ENCODE data around the gene LATS2.
"Not testable (repeated sequence)": the region's sequence is repeated elsewhere in the genome, so short reads cannot be mapped to it uniquely, and the experiment has no call there.

LATS2 gene

DNA sequence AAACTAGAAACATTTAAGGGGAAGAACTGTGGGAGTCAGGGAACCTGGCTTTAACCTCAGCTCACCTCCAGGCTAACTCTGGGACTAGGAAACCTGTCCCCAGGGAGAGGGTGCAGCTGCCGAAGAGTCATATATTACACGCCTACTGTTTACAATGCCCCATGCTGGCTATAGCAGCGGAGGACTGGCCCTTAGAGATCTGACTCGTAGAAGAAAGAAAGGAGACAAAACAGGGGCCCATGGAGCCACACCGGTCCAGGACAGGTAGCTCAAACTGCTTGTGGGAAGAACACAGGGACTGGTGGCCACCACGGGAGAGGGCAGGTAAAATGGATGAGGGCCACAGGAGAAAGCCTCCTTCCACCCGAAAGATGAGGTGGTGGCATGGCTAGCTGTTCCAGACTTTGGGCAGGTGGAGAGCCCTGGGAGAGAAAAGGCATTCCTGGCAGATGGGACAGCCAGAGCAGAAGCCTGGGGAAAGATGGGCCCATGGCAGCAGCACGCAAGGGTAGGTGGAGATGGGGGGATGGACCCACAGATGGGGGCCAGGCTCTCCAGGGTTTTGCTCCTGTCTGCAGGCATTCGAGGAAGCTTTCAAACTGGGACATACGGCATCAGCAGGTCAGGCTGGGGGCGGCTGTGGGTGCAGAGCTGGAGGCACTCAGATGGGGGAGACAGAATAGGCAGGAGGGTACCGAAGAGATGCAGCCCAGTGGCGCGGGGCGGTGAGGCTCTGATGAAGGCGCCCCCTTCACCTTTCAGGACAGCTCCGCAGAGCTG, 69.5 kb downstream of the LATS2 start:
- no peak for DNase-seq (ENCODE audit: low spot score)

DNA sequence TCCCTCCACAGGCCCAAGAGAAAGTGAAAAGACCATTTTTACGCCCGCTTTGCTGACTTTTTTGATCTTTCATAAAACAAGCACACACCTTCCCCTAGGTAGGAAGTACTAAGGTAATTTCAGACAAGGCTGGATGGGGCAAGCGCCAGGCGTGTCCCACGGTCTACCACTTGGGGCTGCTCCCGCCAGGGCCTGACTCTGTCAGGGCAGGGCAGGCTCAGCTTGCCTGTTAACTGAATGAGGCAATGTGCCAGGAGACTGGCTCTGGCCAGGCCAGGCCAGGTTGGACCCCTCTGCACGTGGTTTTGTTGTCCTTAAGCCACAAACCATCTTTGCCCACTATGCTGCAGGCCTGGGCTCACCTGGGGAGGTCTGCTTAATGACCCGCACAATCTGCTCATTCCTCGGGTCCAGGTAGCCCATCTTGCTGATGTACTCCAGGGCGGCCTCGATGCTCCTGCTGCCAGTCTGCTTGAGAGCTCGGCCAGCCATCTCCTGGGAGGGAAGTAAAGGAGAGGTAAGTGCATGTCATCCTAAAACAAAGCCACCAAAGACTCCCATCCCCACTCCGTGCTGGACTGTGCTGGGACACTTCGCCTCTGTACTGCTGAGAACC, 70.4 kb downstream of the LATS2 start:
- DNase-seq (ENCODE audit: low spot score), result no peak

DNA sequence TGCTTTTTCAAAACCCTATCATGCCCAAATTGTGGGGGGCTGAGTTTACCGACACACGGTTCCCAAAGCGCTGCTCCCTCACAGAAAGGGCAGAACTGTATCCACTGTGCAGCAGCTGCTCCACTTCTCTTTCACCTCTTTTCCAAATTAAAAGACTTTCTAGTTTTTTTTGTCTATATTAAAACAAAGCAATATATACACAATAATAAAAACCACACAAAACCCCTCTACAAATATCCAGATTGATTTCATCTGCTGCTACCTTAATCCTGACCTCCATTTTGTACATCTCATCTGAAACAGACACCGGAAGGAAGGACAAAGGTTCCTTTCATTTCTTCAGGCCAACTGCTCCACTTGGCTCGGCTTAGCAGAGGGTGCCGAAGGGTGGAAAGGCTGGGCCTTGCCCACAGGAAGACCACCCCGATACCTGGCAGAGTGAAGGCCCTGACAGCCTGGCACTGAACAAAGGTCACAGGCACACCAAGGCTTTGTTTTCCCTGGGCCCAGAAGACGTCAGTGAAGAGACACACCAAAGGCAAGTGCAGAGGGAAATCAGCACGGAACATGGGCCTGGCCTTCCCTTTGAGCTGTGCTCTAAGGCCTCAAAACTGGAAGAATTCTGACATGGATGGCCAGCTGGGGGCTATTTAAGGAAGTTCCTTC, 71.6 kb downstream of the LATS2 start:
- DNase-seq (ENCODE audit: low spot score), result no peak

DNA sequence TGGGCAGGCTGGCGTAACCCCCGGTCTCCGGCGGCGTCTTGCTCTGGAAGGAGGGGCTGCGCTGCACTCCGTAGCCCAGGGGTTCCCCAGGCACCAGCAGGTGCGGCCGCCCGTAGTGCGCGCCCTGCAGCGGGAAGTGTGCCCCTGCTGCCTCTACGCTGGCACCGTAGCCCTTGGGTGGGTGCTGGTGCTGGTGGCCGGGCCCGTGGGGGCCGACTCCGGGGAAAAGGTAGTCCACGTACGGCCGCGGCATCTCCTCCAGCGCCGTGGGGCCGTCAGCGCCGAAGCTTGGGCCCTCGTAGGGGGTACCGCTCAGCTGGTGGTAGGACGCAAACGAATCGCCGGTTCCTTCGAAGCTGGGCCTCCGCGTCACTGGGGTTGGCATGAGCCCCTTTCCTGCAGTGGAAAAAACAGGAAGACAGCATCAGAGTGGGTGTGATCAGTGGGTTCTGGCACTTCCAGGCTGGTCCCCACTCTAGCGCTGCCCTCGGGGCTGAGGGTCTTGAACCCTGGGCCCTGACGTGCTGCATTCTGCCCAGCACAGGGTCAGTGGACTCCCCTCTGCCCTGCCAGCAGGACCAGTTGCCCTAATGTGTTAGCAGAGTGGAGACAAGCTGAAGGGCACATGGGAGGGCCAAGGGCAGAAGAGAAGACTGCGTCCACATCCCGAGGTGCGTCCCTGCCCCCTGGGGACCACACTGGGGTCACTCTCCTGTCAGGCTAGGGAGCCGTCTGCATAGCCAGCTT, 72.3 kb downstream of the LATS2 start:
- DNase-seq (ENCODE audit: low spot score), result no peak

DNA sequence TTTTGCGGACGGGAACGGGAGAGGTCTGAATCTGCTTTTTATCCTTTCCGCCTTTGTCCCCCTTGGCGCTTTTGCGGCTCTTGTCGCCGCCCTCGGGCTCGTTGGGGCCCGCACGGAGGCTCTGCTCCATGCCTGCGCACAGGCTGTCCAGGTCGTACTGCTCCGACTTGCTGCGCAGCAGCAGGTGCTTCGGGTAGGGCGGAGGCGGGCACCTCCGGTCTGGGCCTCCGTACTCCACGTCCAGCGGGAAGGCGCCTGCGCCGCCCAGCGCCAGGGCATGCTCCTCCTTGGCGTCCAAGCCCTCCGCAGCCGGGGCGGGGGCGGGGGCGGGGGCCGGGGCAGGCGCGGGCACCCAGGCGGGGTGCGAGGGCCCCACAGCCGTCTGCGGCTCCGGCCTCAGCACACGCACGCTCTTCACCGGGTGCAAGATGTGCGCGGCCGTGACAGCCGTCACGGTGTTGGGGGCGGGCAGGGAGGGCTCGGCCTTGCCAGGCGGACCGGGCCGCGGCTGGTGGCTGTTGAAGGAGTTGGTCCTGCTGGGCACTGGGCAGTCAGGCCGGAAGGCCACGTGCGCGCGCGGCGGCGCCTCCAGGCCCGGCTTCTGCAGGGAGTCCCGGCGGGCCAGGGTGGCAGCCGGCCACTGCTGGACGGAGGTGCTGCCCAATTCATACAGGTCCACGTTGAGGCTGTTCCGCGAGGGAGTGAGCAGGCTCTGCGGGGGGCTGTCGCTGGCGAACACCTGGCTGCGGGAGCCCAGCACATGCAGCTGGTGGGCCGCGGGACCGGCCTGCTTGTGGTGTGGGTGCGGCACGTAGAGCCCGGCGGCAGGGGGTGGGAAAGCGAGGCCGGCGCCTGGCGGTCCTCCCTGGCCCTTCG, 73.1 kb downstream of the LATS2 start:
- no peak for DNase-seq (ENCODE audit: low spot score)

DNA sequence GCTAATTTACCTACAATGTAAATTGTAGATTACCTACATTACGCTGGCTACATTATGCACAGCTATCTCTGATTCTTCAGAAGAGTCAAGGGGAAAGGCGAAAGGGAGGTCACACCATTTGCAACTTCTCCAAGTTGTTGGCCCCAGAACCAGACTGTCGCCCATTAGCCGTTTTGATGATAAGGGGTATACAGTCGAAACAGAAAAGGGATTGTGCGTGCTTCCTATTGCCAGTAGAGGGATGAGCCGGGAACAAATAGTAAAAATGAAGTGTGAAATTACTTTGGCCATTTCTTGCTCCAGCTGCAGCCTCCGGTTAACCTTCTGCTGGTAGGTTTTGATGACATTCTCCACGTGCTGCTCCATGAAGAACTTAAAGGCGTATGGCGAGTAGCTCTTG, 73.8 kb downstream of the LATS2 start:
- DNase-seq (ENCODE audit: low spot score), result no peak

DNA sequence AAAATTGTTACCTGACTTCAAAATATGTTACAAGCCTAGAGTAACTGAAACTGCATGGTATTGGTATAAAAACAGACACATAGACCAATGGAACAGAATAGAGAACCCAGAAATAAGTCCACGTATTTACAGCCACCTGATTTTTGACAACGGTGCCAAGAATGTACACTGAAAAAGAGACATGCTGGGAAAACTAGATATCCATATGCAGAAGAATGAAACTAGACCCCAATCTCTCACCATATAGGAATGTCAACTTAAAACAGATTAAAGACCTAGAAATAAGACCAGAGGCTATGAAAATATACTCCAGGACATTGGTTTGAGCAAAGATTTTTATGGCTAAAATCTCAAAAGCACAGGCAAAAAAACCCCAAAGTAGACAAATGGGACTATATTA, 76.5 kb downstream of the LATS2 start:
- DNase-seq (ENCODE audit: low spot score), result no peak

DNA sequence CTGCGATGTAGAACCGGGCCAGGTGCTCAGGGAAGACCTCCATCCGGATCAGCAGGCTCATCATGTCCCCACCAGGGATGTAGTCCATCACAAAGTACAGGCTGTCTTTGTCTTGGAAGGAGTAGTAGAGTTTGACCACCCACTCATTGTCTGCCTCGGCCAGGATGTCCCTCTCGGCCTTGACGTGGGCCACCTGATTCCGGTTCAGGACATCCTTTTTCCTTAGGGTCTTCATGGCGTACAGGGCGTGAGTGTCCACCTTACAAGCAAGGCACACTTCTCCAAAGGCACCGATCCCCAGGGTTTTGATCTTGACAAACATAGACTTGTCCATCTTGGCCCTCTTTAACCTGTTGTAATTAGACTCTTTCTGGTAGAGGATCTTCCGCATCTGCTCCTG, 78.0 kb downstream of the LATS2 start:
- DNase-seq (ENCODE audit: low spot score), result no peak

DNA sequence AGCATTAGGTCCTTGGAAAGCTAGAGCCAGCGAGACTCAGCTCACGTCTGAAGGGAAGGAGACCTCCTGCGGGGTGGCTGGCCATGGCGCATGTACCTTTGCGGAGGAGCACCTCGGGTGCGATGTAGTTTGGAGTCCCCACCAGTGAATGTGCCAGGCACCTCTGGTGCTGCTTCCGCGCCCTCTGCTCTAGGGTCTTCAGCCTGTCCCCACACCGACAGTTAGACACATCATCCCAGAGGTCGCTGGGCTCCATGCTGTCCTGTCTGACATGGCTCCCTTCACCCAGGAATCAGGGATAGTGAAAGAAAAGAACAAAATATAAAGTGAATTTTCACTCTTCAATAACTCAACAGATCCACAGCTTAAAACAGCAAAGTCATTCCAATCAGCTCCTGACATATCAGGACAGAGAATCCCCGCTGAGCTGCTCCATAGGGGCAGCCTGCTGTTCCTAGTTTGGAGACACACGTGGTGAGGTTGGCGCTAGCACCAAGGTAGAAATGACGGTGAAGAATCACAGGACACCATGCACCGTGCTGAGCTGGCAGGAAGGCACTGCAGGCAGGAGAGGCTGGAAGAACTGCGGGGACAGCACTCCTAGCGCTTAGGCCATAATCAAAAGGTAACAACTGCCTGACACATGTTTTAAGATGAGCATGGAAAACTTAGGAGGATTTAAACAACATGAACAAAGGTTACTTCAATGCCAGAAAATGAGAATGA, 79.9 kb downstream of the LATS2 start:
- DNase-seq (ENCODE audit: low spot score), result no peak

DNA sequence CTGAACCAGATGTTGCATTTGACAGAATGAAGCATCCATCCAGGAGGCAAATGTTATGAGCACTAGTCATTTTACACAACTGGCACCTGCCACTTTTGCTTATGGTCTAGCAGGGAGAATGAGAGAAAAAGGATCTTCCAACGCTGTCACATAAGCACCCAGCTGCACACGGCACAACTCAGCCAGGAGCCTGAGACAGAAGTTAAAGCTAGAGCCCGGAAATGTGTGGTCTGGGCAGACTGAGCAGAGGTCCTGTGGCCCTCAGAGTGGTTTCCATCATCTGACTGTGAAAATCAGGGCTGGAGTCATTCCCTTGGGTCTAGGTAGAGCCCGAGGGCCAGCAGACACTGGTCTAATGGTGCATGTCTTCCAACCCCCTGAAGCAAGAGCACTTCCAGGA, 80.5 kb downstream of the LATS2 start:
- DNase-seq (ENCODE audit: low spot score), result no peak

DNA sequence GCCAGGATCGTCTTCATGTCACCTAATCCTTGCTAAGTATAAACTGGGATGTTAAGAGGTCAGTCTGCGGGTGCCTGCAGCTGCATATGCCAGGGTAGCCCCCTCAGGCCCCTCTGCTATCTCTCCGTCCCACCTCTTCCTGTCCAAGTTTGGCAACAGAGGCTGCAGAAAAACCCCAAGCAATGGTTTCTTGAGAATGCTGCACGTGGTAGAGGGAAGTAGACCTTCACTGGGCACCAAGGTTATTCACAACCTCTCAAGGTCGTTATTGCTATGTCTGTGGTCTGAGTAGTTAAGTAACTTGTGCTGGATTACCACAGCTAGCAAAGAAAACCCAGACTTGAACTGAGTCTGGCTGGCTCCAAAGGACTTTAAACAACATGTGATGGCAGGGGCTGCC, 81.0 kb downstream of the LATS2 start:
- DNase-seq (ENCODE audit: low spot score), result no peak

DNA sequence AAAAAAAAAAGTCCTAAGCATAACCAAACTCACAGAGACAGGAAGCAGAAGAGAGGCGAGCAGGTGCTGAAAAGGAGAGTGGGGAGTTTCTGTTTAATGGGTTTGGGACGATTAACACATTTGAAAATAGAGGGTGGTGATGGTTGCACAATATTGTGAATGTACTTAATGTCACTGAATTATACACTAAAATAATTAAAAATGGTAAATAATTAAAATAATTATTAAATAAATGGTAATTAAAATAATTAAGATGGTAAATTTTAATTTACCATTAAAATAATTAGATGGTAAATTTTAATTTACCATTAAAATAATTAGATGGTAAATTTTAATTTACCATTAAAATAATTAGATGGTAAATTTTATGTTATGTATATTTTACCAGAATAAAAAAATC, 84.0 kb downstream of the LATS2 start:
- no peak for DNase-seq (ENCODE audit: low spot score)

DNA sequence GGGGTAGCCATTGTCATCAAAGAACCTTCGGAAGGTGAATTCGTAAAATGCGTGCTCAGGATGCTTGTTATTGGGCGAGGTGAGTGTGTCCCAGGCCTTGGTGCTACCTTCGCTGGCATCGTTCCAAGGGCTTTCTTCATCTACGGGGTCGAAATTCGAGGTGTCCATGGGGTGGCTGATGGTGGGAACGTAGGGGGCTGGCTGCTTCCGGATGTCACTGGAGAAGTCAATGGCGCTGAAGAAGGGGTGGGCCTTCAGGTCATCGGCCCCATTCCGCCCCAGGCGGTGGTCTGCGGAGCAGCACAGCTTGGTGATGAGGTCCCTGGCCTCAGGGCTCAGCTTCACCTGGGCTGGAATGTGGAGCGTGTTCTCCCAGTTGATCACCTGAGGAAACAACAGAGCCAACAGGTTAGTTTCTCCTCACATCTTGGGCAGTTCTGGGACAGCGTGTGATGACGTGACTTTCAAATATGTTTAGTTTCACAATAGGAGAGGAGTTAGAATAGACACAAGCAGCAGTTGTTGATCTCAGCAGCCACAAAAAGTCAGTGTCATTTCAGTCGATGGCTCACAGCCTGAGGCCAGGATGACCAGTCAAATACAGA, 86.3 kb downstream of the LATS2 start:
- no peak for DNase-seq (ENCODE audit: low spot score)

DNA sequence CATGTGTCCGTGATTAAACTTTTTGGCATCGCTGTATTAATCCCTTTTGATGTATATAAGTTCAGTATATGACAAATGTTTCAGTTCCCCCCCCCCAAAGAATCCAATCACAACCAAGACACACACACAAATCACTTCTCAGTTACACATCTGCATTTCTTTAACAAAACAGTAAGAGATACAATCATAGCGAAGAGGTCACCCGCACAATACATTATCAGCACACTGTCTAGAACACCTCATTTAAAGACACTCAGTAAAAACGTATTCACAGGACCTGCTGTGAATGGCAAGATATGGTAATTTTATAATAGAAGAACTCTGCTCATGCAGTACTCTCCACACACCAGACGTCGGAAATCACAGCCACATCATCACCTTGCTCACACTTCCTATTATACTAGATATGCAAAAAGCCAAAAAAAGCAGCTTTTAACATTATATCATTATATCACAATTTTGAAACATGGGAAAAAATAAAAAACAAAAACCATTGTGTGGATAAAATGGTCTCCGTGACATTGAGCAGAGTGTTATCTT, 87.4 kb downstream of the LATS2 start:
- DNase-seq (ENCODE audit: low spot score), result no peak

DNA sequence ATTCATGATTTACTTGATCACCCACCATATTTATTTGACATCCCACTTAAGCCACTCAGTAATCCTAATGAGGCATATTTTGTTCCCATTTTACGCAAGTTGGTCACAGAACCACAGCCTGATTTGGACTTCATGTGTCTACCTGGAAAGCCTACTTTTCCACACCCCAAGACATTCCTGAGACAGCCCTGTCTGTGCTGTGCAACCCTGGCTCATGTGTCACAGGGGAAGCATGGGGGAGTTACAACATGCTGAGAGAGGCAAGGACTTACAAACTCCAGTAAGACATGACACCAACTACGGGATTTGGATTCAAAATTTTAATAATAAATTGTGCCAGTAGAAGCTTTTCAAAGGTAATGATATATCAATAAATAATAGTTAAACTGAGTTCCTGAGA, 88.7 kb downstream of the LATS2 start:
- no peak for DNase-seq (ENCODE audit: low spot score)

DNA sequence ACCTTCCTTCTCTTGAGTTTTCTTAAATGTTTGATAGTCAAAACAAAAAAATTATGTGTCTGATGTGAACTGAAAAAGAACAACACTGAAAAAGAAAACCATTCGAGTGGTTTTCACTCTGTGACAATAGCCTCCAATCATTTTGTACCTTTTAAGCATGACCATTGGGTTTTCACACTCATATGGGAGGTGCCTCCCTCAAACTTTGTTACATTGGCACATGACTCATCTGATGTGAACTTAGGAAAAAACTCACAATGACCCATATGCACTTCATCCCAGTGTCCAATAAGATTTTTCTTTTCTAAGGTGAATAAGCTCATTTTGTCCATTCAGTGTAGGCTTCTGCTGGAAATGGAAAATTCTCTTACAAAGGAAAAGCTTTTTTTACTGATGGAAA, 92.2 kb downstream of the LATS2 start:
- peak; percentile 41 for DNase-seq (ENCODE audit: low spot score)

DNA sequence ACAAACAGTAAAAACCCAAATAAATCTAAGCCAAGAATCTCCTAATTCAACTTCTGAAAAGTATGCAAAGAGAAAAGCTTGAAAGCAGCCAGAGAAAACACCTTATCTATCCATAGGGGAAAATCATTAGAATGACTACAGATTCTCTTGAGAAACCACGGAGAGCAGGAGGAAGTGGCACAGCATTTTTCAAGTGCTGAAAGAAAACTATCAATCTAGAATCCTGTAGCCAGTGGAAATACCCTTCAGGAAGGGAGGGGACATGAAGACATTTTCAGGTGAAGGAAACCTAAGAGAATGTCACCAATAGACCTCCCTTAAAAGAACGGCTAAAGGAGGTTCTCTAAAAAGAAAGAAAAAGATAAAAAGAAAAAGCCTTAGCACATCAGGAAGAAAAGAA, 92.6 kb downstream of the LATS2 start:
- no peak for DNase-seq (ENCODE audit: low spot score)

DNA sequence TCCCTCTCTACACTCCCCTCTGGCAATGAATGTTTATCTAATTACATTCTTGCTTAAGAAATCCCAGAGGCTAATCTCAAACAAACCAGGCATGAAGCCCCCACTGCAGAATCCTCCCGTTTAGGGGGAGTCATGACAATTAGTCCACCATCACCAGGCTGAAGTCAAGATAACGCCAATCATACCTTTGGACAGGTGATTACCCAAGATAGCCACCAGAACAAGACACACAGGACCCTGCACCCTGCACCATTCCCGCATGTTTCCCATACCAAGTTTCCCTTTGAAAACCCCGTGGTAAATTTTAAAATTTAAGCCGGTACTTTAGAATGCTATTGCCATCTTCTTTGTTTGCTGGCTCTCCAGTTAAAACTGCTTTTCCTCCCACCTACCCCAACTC, 94.0 kb downstream of the LATS2 start:
- no peak for DNase-seq (ENCODE audit: low spot score)

DNA sequence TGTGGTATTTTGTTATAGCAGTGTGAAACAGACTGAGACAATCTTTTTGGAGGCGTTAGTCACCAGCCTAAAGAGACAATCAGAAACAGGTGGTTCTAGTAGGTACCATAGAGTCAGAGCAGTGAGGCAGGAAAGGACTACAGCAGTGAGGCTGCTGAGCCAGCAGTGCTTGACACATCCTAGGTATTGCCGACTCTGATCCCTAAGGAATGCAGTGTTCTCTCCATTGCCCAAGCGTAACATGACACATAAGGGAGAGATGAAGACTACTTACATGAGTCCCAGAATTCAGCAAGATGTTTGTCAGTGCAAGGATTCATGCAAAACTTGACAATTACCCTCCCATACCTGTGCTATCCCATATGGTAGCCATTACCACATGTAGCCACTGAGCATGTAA, 96.5 kb downstream of the LATS2 start:
- no peak for DNase-seq (ENCODE audit: low spot score)

DNA sequence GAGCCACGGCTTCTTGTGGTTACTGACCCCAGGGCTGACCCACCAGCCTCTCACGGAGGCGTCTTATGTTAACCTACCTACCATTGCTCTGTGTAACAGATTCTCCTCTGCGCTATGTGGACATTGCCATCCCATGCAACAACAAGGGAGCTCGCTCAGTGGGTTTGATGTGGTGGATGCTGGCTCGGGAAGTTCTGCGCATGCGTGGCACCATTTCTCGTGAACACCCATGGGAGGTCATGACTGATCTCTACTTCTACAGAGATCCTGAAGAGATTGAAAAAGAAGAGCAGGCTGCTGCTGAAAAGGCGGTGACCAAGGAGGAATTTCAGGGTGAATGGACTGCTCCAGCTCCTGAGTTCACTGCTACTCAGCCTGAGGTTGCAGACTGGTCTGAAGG, 99.7 kb downstream of the LATS2 start:
- DNase-seq (ENCODE audit: low spot score), result not testable (repeated sequence)

Data from SW480 (cell line).